Activated T-helper 17 cell treated with anti-CD3 and anti-CD28 coated beads, Interleukin-2, amount 50 U/mL, for 72 hours (primary cell): ENCODE measurements around the gene TIGAR. TPM values are rescaled to one million over a fixed set of nuclear protein-coding genes. Genes with fewer than 3 reads are reported as not detected.

Source experiments
- ATAC-seq: fragments of 150-1000 bp; cut with Tn5 transposase; replicated peaks from 2 replicates; pipeline ENCODE4 v1.10.0; 2021; ENCODE audit warnings: mild to moderate bottlenecking, moderate library complexity
- H3K27ac Mint-ChIP-seq: one replicate; pipeline ENCODE4 v1.8.0; 2022; ENCODE audit warnings: mixed read lengths
- H3K27me3 Mint-ChIP-seq: one replicate; pipeline ENCODE4 v1.8.0; 2022; ENCODE audit warnings: mixed read lengths
- H3K36me3 Mint-ChIP-seq: one replicate; pipeline ENCODE4 v1.8.0; 2022; ENCODE audit warnings: low read depth, mild to moderate bottlenecking, mixed read lengths
- H3K4me1 Mint-ChIP-seq: one replicate; pipeline ENCODE4 v1.8.0; 2022; ENCODE audit warnings: mixed read lengths
- H3K4me3 Mint-ChIP-seq: one replicate; pipeline ENCODE4 v1.8.0; 2022; ENCODE audit warnings: mild to moderate bottlenecking, mixed read lengths
- H3K9me3 Mint-ChIP-seq: one replicate; pipeline ENCODE4 v1.8.0; 2022; ENCODE audit warnings: mixed read lengths
- total RNA-seq, 2 donors: library from RNA; stranded (reverse); gene quantifications; one replicate each; pipeline ENCODE4 v1.2.3, GENCODE V29; 2022

Gene TIGAR
- total RNA-seq, 2 donors from 2014 or later, result 6.8 to 12.7 TPM

DNA sequence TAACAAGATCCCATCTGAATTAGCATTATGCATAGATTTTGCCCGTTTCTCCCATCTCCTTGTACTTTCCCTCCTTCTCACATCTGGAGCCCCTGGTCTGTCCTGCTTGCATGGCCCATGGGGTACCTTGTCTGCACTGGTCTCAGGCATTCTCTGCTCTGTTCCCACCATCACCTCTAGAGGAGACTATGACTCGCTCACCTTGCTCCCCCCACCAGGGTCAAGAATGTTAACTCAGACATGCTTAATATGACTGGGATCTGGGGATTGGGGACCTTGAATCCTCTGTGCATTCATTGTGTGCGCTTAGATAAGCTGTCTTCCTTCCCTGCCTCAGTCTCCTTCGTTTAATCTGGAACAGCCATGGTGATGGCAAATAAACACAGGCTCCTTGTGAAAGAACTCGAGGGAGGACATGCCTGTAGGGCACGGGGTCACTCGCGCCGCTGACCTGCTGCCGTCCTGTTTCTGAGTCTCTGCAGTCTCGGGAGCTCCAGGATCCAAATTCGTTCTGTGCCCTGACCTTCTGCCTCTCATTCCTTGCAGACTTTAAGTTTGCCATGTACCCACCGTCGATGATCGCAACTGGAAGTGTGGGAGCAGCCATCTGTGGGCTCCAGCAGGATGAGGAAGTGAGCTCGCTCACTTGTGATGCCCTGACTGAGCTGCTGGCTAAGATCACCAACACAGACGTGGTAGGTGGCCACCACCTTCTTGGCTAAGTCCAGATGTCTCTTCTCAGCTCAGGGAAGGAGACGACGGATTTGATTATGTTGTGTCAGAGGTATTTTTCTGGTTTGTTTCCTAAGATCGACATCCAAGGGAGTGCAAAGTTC is 32.5 kb upstream of the TIGAR start:
- H3K27ac Mint-ChIP-seq, result peak overlapping the region; percentile 84
- H3K27me3 Mint-ChIP-seq, result no peaks in the 10 kb centered on the region
- no peak for ATAC-seq
- peak overlapping the region; percentile 72 for H3K4me3 Mint-ChIP-seq
- H3K9me3 Mint-ChIP-seq, result no peaks in the 10 kb centered on the region
- peaks cover 100% of the 10 kb centered on the region for H3K36me3 Mint-ChIP-seq
- H3K4me1 Mint-ChIP-seq, result peaks cover 83% of the 10 kb centered on the region

DNA sequence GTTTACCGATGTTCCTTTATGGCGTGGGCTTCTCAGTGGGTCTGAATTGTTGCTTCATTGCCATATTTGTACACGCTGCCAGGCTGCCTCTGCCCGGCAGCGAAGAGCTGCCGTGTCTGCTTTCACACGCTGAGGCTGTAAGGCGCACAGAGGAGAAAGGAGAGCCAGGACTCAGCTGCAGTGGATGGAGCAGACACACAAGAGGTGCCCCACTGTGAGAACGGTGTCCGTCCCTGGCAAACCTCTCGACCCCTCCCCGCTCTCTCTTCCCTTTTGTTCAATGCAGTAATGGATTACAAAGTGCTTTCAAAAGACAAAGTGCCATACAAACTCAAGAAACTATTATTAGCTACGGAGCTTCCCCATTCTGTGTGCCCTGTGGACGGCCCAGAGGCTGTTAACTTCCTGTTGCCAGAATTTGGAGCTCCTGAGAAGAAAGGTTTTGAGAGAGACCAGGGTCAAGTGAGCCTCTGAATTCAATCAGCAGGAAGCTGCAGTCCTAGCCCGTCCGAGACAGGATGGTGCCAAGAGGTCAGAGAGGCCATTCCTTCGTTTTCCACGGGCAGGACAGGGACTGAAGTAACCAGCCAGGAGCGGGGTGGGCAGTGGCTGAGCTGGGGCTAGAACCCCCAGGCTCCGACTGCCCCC is 31.7 kb upstream of the TIGAR start:
- H3K27ac Mint-ChIP-seq, result peak overlapping the region; percentile 84

DNA sequence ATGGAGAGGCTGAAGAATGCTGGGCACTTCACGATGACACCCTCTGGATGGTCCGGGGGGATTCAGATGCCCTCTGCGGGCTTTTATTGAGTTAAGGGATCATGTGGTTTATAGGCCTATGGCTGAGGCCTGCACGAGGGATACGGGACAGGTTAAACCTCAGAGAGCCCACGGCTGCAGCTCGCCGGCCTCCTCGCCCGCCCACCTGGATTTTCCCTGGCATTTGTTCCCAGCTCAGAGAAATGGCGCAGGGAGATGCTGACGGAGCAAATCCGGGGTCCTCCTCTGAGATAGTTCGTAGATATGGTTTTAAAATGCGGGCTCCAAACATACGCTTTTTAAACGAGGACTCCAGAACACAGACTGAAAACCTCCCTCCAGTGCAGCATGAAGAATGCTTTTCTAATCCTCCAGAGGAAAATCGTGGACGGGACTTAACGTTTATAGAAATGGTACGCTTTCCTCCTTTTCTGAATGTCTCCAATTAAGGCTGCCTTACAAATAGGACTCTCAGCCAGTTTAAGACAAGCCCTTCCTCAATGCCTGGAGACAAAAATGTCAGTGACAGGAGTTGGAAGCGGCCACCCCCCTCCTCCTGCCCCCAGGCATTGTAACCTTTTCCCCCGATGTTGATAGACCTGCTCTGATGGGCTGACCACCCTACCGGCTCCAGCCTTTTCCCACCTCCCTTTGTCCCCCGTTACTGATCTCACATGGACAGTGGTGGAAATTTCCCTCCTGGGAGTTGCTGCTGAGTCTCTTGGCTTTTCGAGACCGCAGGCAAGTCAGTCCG is 30.8 kb upstream of the TIGAR start:
- peaks cover 100% of the 10 kb centered on the region for H3K36me3 Mint-ChIP-seq
- peak overlapping the region; percentile 72 for H3K4me3 Mint-ChIP-seq
- H3K27ac Mint-ChIP-seq, result no peak overlapping the region
- no peak for ATAC-seq
- no peaks in the 10 kb centered on the region for H3K9me3 Mint-ChIP-seq
- peaks cover 91% of the 10 kb centered on the region for H3K4me1 Mint-ChIP-seq
- H3K27me3 Mint-ChIP-seq, result no peaks in the 10 kb centered on the region

More for the DNA sequence above, 31.7 kb upstream of the TIGAR start:
- H3K27me3 Mint-ChIP-seq, result no peaks in the 10 kb centered on the region
- H3K4me3 Mint-ChIP-seq, result peak overlapping the region; percentile 72
- no peak for ATAC-seq
- H3K36me3 Mint-ChIP-seq, result peaks cover 100% of the 10 kb centered on the region
- peaks cover 83% of the 10 kb centered on the region for H3K4me1 Mint-ChIP-seq
- no peaks in the 10 kb centered on the region for H3K9me3 Mint-ChIP-seq

DNA sequence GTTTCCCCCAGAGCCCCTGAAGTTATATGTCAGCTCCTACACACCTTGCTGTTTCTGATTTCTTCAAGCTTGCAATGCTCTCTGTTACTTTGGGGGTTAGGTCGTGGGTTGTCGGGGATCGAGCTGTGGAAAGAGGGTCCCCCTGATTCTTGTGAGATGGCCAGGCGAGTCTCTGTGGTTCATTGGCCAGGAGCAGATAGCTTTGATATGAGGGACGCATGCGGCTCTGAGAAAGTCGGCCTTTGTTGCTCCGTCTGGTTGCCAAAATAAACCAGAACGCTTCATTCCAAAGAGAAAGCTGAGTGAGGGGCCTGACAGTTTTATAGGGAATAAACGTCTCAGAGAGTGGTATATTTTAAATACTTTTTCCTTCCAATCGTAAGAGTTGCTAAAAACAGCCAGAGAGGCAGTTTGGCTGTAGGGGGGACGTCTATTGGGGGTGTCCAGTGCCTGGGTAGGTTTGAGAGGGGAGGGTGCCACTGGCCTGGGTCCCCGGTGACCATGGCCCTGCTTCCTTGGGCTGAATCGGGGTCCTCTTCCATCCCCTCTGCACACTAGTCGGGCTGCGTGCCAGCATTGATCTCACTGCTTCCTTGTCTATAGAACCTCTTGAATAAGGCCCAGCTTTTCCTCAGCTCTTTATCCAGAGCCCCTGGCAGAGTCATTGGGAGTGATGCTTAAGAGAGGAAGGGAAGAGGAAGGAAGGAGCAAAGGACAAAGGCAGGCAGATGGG is 28.5 kb upstream of the TIGAR start:
- Mint-ChIP-seq H3K27ac (peak overlapping the region; percentile 87), H3K4me1 (peaks cover 70% of the 10 kb centered on the region), H3K27me3 (no peaks in the 10 kb centered on the region), H3K4me3 (peak overlapping the region; percentile 72), H3K9me3 (no peaks in the 10 kb centered on the region), H3K36me3 (peaks cover 100% of the 10 kb centered on the region)
- no peak for ATAC-seq

DNA sequence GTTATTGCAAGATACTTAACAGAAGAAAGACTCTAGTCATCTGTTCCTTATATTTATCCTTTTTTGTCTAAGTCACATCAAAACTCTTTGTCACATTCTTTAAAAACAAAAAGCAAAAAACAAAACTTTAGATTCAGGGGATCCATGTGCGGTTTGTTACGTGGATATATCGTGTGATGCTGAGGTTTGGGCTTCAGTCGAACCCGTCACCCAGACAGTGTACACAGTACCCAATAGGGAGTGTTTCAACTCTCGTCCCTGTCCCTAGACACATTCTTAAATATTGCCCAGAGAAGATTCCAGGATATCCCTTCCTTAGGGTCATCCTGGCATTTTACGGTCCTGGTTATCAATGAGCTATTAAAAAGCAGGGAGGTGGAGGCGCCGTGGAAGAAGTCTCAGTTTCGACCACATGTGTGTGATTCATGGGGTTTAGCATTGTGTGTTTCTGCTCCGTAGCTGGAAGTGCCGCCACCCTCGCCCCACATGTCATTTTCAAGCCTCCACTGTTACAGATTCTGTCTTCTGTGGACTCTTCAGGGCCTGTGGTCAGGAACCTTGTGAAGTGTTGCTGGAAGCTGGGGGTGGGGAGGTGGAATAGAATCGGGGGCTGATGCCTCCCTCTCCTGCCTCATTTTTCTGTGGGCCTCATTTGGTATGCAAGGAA is 27.6 kb upstream of the TIGAR start:
- ATAC-seq, result peak; percentile 93
- Mint-ChIP-seq H3K4me3 (peak overlapping the region; percentile 72), H3K9me3 (no peaks in the 10 kb centered on the region), H3K36me3 (peaks cover 100% of the 10 kb centered on the region), H3K27ac (peak overlapping the region; percentile 87), H3K4me1 (peaks cover 65% of the 10 kb centered on the region), H3K27me3 (no peaks in the 10 kb centered on the region)

DNA sequence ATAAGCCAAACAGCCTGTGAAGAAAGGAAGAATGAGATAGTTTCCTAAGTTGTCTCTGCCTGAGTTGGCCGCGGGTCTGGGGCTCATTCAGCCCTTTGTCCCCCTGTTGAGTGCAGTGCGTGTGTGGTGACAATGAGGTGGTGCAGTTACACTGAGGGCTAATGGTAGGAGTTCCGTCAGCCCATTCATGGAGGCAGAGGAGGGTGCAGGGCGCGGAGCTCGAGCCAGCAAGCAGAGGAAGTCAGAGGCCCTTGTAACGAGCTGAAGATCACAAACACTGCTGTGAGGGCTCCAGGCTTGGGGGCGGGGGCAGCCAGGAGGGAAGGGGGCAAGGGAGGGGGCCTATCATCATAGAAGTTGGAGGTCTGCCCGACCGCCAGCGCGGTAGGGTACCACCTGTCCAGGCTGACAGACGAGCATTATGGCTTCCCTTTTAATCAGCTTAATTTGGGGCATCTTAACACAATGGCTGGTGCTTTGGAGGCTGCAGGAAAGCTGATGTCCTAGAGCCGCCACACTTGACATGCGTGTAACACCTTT is 27.0 kb upstream of the TIGAR start:
- Mint-ChIP-seq H3K36me3 (peaks cover 100% of the 10 kb centered on the region), H3K4me3 (peak overlapping the region; percentile 72), H3K4me1 (peaks cover 59% of the 10 kb centered on the region), H3K27ac (peak overlapping the region; percentile 87), H3K27me3 (no peaks in the 10 kb centered on the region), H3K9me3 (no peaks in the 10 kb centered on the region)
- ATAC-seq, result peak; percentile 9

DNA sequence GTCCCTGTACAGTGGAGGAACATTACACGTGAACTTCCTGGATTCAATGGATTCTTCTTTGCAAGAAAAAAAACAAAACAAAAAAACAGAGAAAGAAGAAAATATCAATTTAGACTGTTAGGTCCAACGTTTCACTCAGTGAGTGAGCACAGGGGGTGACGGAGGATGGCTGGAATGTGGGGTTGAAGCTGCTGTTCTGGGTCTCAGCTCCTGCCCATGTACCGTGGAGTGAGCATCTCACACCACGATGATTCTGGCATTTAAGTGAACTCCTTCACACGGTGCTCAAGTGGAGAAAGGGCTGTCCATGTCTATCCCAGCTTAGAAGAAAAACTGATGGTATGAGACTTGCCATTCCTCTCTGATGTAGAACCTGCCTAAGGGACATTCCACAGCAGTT is 24.3 kb upstream of the TIGAR start:
- Mint-ChIP-seq H3K4me1 (peaks cover 38% of the 10 kb centered on the region), H3K4me3 (no peak overlapping the region)

DNA sequence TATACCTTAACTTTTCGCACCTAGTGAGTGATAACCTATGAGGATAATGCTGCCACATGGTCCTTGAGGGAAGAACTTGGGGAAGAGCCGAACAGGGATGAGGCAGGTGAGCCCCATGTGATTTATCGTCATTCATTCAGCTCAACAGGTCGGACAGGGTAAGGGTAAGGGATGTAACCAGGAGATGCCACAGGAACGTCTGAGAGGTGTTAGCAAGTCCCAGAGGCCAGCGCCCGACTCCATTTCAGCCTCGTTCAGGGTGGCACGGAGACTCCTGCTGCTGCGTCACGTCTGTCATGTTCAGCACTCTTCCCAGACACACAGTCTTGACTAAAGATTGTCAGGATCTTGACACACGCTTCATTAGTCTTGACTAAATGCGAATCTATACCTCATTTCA is 23.4 kb upstream of the TIGAR start:
- Mint-ChIP-seq H3K4me3 (no peak overlapping the region), H3K4me1 (peaks cover 34% of the 10 kb centered on the region), H3K36me3 (peaks cover 100% of the 10 kb centered on the region), H3K27ac (peak overlapping the region; percentile 73), H3K27me3 (no peaks in the 10 kb centered on the region), H3K9me3 (no peaks in the 10 kb centered on the region)
- ATAC-seq, result no peak

More for the DNA sequence above, 24.3 kb upstream of the TIGAR start:
- Mint-ChIP-seq H3K9me3 (no peaks in the 10 kb centered on the region), H3K36me3 (peaks cover 100% of the 10 kb centered on the region), H3K27me3 (no peaks in the 10 kb centered on the region), H3K27ac (no peak overlapping the region)
- no peak for ATAC-seq

DNA sequence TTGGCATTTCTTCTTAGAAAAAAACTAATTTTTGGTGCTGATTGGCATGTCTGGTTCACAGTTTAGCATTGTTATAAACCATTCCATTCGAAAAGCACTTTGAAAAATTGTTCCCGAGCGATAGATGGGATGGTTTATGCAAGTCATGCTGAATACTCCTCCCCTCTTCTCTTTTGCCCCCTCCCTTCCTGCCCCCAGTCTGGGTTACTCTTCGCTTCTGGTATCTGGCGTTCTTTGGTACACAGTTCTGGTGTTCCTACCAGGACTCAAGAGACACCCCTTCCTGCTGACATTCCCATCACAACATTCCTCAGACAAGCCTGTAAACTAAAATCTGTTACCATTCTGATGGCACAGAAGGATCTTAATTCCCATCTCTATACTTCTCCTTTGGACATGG is 20.1 kb upstream of the TIGAR start:
- H3K36me3 Mint-ChIP-seq, result peaks cover 100% of the 10 kb centered on the region
- H3K27ac Mint-ChIP-seq, result peak overlapping the region; percentile 33
- no peaks in the 10 kb centered on the region for H3K27me3 Mint-ChIP-seq
- peaks cover 13% of the 10 kb centered on the region for H3K4me1 Mint-ChIP-seq
- ATAC-seq, result no peak
- no peak overlapping the region for H3K4me3 Mint-ChIP-seq
- H3K9me3 Mint-ChIP-seq, result no peaks in the 10 kb centered on the region

DNA sequence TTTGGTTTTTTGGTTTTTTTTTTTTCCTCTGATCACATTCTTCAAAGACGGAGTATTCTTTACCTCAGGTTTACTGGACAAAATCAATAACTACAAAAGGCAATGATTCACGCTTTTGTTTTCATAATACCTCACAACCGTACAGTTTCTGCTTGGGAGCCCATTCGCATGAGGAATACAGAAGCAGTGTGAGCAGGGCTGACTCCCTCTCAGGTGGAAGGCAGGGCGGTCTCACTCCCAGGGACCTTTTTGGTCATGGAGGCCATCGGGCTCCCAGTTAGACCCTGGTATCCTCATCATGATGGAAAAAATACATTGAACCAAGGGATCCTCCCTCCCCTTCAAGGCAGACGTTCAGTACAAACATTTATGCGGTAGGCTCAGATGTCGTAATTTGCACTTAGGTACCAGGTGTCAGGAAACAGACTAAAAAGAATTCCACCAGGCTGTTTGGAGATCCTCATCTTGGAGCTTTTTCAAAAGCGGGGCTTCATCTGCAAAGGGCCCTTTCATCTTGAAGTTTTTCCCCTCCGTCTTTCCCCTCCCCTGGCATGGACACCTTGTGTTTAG is 19.0 kb upstream of the TIGAR start:
- H3K9me3 Mint-ChIP-seq, result no peaks in the 10 kb centered on the region
- no peaks in the 10 kb centered on the region for H3K27me3 Mint-ChIP-seq
- no peak overlapping the region for H3K4me3 Mint-ChIP-seq
- no peak for ATAC-seq
- H3K36me3 Mint-ChIP-seq, result peaks cover 100% of the 10 kb centered on the region
- peak overlapping the region; percentile 71 for H3K27ac Mint-ChIP-seq
- peaks cover 13% of the 10 kb centered on the region for H3K4me1 Mint-ChIP-seq

DNA sequence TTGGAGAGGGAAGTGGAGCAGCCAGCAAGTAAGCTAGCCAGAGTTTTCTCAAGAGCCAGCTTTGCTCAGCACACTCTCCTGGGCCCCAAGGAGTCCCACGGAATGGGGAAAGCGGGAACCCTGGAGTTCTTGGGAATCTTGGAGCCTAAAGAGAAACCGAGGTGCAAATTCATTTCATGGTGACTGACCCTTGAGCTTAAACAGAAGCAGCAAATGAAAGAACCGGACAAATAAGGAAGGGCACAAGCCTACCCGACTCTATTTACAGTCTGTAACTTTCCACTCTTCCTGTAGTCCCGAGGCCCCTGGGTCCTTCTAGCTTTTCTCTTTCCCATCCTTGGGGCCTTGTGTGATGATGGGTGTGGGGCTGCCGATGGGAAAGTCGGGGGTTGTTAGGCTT is 18.1 kb upstream of the TIGAR start:
- Mint-ChIP-seq H3K36me3 (peaks cover 100% of the 10 kb centered on the region), H3K9me3 (no peaks in the 10 kb centered on the region), H3K4me3 (no peak overlapping the region), H3K27me3 (no peaks in the 10 kb centered on the region), H3K27ac (peak overlapping the region; percentile 71), H3K4me1 (peaks cover 12% of the 10 kb centered on the region)
- ATAC-seq, result no peak

DNA sequence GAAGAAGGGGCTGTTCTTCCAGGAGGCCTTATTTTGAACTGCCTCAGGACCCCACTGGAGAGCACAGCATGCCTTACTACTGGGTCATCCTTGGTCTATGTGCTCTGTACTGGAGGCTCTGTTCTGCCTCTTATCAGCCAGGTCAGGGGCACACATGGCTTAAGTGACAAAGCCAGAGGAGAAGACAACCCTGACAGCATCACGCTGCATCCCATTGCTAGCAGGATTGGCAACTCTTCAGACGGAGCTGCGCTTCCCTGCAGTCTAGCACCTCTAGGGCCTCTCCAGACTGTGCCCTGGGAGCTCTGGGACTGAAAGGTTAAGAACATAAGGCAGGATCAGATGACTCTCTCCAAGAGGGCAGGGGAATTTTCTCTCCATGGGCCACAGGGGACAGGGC is 17.3 kb upstream of the TIGAR start:
- Mint-ChIP-seq H3K27ac (peak overlapping the region; percentile 71), H3K9me3 (no peaks in the 10 kb centered on the region), H3K4me1 (peaks cover 9% of the 10 kb centered on the region), H3K4me3 (no peak overlapping the region), H3K27me3 (no peaks in the 10 kb centered on the region), H3K36me3 (peaks cover 100% of the 10 kb centered on the region)
- ATAC-seq, result peak; percentile 14
